GM12864 (cell line): ENCODE measurements around the gene GEMIN7.

Experiments used
- DNase-seq: peaks from one replicate; pipeline ENCODE4 v3.0.0-alpha.2; 2011; ENCODE audit warnings: low read depth
- H3K4me3 ChIP-seq: 2 replicates; pipeline ENCODE4 v1.5.1; 2011; ENCODE audit warnings: mild to moderate bottlenecking, low read depth, low read length, control low read depth
- CTCF ChIP-seq: IDR thresholded peaks from 2 replicates; pipeline ENCODE4 v1.5.1; 2011; ENCODE audit warnings: low read depth, mild to moderate bottlenecking, moderate library complexity, low read length, control low read depth, inconsistent platforms; ENCODE audit errors: missing control alignments

The GEMIN7 gene

GRCh38 chr19:45090034-45090433 is 11.0 kb downstream of the GEMIN7 start:
- no peak for DNase-seq
- TF ChIP-seq CTCF = no peak
- no peak overlapping the region for H3K4me3 ChIP-seq

GRCh38 chr19:45090606-45091005 is 11.5 kb downstream of the GEMIN7 start:
- TF ChIP-seq CTCF = no peak
- H3K4me3 ChIP-seq = no peak overlapping the region
- DNase-seq = no peak

GRCh38 chr19:45091031-45091923 is 12.2 kb downstream of the GEMIN7 start:
- no peak for TF ChIP-seq CTCF
- peak overlapping the region; percentile 67 for H3K4me3 ChIP-seq
- peak; percentile 92 for DNase-seq

GRCh38 chr19:45092747-45093678 is 14.0 kb downstream of the GEMIN7 start, which contains the start of gene PPP1R37:
Gene PPP1R37 (plus strand): TSS chr19:45093179. CDS start chr19:45093326, 147 bp downstream.
- peak within 1 kb of the TSS; percentile 67 for H3K4me3 ChIP-seq
- peak; percentile 41 for TF ChIP-seq CTCF
- DNase-seq = peak; percentile 94

- DNase-seq = no peak
- TF ChIP-seq CTCF = no peak
- H3K4me3 ChIP-seq = peak overlapping the region; percentile 67
Measured at GRCh38 chr19:45094137-45094536, 15.1 kb downstream of the GEMIN7 start.

GRCh38 chr19:45094707-45095106 is 15.6 kb downstream of the GEMIN7 start:
- no peak for DNase-seq
- no peak for TF ChIP-seq CTCF
- peak overlapping the region; percentile 67 for H3K4me3 ChIP-seq
